GM19452 (cell line): ENCODE data around the gene MAP3K1.
"Not testable (repeated sequence)": the region's sequence is repeated elsewhere in the genome, so short reads cannot be mapped to it uniquely, and the experiment has no call there.

Experiments
- ATAC-seq: cut with Tn5 transposase; IDR thresholded peaks from one replicate; pipeline ENCODE4 v1.9.1; 2021; ENCODE audit not compliant: unreplicated experiment

The MAP3K1 gene

DNA sequence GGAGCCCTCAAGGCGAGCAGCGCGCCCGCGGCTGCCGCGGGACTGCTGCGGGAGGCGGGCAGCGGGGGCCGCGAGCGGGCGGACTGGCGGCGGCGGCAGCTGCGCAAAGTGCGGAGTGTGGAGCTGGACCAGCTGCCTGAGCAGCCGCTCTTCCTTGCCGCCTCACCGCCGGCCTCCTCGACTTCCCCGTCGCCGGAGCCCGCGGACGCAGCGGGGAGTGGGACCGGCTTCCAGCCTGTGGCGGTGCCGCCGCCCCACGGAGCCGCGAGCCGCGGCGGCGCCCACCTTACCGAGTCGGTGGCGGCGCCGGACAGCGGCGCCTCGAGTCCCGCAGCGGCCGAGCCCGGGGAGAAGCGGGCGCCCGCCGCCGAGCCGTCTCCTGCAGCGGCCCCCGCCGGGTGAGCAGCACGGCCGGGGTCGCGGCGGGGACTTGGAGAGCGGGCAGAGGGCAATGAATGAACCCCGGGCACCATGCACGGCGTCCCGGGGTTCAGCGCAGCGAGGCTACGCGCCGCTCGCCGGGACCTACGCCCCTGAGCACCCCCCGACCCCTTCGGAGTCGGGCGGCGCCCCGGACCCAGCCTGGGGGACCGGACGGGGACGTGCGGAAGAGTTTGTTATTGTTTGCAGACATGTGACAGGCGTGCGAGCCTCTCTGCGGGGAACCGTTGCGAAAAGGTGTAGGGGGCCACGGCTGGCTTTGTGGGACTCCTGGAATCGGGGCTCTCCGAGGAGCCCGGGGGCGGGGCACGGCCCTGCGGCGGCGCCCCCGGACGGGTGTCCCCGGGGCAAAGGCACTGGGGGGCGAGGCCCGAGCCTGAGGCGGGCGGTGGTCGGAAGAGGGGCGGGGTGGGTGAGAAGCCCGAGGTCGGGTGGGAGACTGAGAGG, 553 bp downstream of the MAP3K1 start:
- peak; percentile 34 for ATAC-seq

DNA sequence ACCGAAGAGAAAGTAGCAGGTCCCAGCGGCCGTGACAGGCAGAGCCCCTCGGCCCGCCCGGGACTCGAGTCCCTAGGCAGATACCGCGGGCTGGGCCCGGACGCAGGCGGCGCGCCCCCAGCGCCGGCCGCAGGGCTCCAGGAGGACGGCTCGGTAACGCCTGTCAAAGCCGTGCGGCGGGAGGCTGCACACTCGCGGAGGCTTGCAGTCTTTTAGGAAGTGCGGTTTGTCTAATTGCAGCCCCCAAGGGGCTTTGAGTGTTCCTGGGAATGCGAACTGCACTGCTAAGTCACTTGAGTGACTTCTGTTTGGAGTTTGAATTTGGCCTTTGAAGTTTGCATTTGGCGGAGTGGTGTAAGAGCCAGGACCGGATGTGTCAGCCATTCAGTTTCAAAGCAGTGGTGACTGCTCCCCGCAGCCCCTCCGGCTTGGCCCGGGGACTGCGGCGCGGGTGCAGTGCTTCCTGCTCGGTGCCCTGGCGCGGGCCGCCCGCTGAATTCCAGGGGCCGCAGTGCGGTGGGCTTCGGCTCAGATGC, 1.3 kb downstream of the MAP3K1 start:
- ATAC-seq, result peak; percentile 51

DNA sequence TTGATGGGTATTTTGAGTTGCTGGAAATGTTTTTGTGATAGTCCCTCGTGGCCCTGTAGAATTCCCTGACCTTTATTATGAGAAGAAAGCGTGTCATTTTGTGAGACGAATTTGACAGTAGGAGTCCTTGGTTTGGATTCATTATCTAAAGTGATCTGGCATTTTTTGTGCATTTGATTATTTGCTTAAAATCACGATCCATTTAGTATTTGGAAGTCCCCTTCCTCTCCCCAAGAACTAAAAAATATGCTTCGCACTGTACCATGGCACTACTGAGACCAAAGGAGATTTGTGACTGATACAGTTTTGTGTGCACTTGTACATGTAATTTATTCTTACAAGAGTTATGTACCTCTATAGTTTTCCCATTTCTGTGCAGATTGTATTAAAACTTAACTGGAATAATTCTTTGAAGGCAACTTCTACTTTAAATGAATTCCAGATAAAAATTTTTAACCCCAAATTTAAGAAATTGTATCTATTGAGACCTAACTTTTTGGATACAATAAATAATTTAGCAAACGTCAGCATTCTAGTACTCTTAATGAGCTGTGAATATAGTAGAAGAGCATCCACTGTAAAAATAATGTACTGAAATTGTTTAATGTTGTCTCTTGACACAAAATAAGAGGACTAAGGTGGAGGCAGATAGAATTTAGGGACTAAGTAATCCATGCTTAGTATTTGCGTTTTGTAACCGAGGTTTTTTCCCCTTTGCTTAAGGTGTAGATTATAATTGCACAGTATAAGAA, 2.1 kb downstream of the MAP3K1 start:
- no peak for ATAC-seq

DNA sequence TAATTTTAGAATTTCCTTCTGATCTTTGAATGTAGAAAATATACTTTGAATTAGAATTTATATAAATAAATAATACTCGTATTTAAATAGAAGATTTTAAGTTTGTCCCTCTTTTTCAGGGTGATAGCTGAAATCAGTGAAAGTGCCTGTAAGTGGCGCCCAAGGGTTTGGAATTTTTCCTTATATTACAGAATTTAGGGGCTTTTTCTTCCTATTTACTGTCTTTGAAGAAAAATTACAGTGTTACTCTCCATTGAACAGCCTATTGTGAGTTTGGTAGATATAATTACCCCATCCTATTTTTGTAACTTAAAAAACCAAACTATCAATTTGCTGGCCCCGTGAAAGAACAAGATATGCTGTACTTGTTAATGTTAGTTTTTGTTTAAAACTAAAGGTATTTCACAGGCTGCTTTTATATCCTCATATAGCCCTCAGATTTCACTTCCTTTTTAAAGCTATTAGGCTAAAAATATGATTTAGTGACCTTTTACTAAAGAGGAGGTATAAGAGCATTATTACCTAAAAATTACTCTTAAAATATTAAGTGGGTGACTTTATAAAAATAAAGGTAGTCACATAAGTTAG, 3.2 kb downstream of the MAP3K1 start:
- ATAC-seq, result no peak

DNA sequence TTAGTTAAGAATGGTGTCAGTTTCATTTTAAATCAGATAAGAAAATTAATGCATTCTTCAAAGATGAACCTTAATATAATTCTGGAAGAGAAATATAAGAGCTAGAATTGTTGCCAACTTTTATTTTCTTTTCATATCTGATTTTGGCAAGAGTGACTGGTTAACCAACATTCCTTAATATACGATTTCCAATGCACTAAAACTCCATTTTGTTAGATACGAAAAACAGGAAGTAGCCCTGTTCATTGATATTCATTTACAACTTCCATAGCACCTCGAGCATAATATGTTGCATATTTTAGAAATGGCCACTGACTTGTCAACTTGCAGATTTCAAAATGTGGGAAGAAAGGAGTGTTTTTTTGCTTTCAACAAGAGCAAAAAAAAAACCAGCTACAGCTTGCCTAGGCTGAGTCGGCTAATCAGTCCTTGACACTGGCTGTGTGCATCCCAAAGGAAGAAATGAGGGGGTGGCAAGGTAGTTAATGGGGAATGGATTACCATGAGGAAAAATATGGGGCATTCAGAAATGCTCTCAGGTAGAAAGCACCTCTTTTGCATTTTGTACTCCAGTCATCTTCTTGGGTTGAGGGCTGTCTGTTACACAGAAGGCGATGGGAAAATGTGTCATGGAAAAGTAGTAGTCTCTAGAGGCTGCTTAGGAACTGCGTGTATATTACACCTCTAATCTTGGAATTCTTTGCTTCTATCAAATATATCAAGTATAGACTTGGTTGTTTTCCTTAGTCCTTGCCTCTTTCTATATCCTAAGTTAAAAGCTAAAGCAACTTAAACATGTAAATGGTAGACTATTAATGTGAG, 3.9 kb downstream of the MAP3K1 start:
- no peak for ATAC-seq

DNA sequence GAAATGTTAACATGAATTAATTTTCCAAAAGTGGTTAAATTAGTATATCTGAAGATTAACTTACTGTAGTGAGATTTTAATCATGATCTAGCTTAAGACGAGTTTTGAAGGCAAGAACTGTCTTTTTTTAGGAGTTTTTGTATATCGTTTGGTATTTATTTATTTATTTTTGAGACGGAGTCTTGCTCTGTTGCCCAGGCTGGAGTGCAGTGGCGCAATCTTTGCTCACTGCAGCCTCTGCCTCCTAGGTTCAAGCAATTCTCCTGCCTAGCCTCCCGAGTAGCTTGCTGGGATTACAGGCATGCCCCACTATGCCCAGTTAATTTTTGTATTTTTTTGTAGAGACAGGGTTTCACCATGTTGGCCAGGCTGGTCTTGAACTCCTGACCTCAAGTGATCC, 6.5 kb downstream of the MAP3K1 start:
- ATAC-seq, result not testable (repeated sequence)

DNA sequence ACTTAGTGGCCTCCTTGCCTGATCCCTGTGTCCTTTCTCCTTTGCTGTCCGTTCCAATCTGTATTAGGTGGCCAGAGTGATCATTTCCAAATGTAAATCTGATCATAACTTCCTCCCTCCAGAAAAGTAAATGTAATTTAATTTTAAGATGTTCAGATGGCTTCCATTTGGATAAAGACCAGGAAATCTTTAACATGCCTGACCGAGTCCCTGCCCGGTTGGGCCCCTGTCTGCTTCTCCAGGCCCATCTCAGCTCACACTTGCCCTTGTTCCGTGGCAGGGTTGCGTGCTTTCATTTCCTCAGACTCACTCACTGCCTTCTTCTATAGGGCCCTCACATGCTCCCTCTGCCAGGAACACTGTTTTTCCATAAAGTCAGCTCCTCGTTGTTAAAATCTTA, 7.6 kb downstream of the MAP3K1 start:
- ATAC-seq, result no peak

DNA sequence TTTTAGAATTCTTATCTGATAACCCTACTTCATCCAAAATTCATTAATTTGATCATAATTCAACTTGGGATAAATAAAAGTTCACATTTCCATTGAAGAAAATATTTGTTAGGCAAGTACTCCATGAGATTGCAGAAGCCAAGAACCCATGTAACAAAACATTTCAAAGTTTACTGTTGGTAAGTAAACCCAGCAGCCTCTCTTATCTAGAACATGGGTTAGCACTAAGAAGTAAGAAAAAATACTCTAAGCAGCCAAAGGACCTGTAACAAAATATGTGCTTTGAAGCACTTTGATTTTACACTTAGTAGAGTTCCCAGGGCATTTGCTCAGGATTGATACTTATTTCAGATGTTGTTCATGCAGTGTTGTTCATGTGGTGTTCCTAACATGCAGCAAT, 8.7 kb downstream of the MAP3K1 start:
- ATAC-seq, result no peak

DNA sequence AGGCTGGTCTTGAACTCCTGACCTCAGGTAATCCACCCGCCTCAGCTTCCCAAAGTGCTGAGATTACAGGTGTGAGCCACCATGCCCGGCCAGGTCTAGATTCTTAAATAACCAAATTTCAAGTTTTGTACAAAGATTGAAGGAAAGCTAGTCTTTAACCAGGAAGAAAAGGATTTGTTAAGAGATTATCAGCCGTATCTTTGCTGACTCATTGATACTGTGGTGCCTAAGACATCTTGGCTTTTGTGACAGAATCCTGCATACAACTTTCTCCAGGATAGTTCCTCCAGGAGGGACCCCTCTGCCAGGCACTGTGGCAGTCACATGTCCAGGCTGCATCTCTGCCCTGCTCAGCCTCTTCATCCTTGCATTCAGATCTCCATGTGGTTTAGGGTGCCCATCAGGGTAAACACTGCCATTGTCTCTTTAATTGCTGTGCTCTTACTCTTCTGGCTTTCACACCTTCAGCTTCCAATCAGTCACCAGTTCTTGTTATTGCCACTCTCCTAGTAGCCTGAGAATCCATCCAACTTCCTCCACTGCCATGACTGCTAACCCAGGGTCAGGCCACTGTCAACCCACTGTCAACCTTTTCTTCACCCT, 10.0 kb downstream of the MAP3K1 start:
- no peak for ATAC-seq

DNA sequence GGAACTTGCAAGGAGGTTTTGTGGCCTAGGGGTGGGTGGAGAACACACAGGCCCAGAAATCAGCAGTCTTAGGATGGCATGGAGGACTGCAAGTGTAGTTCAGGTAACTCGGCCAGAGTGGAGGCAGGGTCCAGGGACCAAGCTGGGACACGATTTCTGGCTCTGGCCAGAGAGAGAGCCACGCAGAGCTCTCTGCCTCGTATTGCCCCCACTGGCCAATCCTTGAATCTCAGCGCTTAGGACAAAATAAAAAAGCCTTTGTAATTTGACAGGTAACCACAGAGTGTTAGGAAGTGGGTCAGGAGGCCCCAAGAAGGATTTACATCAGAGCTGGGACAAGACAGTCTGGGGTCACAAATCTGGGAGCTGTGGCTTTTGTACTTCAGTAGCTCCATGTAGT, 11.7 kb downstream of the MAP3K1 start:
- no peak for ATAC-seq

DNA sequence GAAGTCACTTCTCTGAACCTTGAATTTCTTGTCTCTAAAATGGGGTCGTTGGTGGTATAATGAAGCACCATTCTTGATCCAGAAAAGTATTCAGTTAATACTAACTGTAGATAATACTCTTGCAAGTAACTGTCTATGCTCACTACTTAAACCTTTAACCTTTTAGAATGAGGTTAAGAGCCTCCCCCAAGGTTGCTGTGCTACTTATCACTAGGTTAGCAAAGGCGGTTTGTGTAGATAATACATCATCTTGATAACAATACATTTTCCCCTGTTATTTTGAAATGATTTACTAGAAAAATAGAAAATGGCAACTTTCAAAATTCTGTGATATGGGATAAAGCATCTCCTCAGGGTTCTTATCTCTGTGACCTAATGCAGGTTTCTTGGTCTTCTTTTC, 12.6 kb downstream of the MAP3K1 start:
- ATAC-seq, result no peak

DNA sequence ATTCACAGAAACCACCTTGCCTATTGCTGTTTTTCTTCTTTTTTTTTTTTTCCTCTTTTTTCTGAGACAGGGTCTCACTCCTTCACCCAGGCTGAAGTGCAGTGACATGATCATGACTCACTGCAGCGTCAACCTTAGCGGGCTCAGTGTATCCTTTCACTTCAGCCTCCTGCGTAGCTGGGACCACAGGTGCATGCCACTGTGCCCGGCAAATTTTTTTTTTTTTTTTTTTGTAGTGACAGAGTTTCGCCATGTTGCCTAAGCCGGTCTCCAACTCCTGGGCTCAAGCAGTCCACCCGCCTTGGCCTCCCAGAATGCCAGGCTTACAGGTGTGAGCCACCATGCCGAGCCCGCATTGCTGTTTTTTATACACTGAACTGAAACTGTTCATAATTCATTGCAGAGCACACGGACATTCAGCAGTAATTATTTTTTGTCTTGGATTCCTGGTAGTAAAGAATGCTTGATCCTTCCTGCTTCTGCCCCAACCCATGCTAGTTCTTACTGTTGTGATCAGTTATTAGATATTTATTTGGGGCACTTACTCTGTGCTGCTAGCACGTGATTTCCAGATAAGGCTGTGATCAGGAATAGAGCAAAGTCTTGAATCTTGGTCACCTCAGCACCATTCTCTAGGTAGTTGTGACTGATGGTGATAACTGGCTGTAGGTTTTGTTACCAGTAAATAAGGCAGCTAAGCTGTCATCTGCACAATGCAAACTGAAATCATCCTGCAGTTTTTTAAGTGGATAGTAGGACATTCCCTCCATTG, 14.0 kb downstream of the MAP3K1 start:
- ATAC-seq, result peak; percentile 50

DNA sequence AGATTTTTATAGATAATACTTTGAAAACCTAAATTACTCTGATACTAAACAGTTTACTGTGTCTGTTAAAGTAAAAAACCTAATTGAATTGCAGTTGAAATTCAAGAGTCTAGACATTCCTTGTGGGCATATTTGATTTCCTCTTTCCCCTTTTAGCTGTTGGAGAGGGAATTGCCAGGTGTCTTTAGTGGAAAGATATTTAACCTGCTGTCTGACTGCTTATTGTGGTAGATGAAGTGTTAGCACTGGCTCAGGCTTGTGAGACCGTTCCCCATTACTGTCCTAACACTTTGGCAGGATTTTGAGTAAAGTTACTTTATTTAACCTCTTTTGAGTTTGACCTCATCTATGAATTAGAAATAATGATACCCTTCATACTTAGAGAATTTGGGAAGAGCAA, 16.4 kb downstream of the MAP3K1 start:
- no peak for ATAC-seq

DNA sequence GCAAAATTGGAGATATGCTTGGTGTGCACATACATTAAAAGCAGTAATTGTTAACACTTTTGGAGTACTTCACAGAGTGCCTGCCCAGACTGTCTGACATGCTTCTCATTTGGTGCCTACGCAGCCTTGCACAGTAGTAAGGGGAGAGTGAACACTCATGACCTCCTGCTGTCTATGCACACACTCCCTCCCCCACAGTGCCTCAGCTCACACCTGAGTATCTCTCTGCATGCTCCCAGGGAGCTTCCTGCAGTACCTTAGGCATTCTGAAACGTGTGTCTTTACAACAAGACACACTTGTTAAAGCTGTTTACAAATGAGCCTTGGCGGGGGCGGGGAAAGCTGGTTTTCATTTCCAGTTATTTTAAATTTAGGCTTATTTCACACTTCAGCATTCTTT, 18.0 kb downstream of the MAP3K1 start:
- ATAC-seq, result no peak

DNA sequence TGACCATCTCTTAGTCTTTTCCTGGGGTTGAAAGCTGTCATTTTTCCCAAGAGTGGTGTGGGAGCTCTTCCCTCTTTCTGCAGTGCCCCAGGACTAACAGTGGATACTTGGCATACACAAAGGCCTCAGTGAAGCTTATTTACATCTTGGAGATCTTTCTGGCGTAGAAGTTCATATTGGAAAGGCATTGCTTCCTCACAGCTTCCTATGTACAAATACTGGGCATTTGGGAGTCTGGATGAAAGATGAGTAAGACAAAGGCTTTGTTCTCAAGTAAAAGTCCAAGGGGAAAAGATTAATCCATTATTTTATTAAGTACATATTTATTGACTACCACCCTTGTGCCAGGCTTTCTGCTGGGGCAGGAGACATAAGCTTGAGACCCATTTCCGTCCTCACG, 22.0 kb downstream of the MAP3K1 start:
- no peak for ATAC-seq

DNA sequence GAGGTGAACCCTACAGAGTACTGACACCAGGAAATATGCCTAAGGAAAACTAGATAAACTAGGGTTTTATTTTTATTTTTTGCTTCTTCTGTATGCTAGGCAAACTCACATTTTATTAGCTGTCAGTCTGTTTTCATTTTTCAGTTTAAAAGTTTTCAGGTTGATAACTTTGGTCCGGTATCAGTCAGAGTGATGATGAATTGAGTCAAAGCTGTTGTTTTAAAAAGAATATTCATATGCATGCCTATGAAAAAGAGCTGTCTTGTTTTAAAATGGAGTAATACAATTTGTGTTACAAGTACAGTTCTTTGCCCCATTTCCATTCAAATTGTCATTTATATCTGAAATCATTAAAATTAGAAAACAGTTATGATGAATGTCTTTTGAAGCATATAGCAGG, 22.6 kb downstream of the MAP3K1 start:
- no peak for ATAC-seq

DNA sequence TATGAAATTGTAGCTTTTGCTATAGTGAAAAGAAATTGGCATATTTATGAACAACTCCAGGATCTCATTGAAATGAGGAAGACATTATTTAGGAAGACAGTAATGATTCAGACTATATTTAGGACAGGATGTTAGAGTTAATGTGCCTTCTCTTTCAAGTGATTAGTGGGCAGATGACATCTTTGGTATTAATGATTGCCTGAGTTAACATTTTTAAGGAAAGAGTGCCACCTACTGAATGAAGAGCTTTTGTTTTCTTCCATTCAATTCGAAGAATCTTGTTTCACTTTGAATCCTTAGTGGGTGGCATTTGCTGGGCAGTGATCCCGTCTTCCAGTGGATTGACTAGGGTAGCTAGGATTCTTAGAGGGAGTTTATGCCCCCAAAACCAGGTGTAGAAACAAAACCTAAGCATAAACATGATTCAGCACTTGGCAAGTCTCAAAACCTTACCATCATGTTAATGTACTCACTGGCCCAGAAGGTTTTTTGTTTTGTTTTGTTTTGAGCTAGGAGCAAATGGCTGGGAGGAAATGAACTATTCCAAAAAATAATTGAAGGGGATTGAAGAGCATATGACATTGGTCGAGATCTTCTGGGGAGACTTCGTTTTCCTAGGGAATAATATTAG, 23.2 kb downstream of the MAP3K1 start:
- ATAC-seq, result peak; percentile 65

DNA sequence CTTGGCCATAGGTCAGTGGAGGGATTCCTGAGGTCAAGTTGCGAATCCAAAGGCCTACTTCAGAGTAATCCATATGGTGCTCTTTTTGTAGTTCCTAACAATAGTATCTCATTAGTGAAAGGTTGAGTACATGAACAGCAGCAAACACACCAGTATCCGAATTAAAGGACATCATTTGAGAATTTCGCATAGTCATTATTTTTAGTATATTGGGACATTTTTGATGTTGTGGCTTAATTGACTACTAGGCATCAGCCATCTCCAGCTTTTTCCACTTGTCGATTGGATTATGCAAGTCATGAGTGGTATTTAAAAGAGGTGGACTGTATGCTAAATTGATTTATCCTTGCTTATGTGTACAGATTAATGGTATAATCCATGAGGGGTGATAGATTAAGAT, 23.7 kb downstream of the MAP3K1 start:
- ATAC-seq, result no peak

DNA sequence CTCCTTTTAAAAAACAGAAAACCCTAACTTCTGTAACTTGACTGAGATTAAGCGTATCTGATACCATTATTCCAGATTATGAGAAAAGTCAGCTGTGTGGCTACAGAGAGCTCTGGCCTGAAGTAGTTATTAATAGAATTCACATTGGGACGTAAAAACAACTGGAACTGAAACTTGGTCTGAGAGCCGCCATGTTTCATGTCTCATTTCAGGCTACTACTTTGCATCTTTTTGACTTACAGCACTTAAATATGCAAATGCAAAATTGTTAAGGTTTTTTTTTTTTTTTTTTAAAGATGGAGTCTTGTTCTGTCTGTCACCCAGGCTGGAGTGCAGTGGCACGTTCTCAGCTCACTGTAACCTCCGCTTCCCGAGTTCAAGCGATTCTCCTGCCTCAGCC, 25.2 kb downstream of the MAP3K1 start:
- no peak for ATAC-seq
